ENCODE measurements around the gene TAL1.

Gene TAL1

DNA sequence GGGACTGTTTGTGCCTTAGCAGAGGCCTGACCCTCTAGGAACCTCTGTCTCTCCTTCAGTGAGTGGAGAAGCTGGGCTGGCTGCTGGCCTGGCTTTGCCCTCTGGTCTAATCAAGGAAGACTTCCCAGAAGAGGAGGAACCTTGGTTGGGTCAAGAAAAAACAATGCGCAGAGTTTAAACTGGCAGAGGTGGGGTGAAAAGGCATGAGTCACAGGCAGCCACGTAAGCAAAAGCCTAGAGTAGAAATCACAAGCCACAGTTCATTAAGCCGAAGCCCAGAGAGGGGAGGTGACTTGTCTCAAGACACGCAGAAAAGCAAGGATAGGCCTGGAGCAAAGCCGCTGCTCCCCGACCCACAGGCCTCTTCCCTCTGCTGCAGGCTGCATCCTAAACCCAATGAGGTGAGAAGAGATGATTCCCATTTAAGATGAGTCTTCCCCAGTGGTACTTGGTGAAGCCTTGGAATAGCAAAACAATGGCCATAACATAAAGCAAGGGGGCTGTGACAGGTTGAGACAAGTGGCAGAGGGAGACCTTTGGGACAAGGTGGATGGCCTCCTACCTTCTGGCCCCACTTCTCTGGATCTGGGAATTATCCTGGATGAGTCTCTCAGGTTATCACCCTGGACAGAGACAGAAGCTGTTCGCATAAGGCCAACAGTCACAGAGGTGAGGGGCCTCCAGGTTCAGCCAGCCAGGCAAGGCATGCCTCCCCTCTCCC is 49.9 kb downstream of the TAL1 start:
- Histone ChIP-seq H3K9ac (ENCODE audit: low read depth, low read length, poor library complexity, severe bottlenecking) (no peak overlapping the region), H3K4me1 (ENCODE audit: insufficient read depth, low read length, poor library complexity, severe bottlenecking) (peaks cover 12% of the 10 kb centered on the region), H3K79me2 (ENCODE audit: insufficient read depth, low read length) (no peaks in the 10 kb centered on the region), H4K20me1 (ENCODE audit: insufficient read depth, low read length, poor library complexity, severe bottlenecking) (no peaks in the 10 kb centered on the region), H2AFZ (ENCODE audit: low read length) (no peak overlapping the region), H3F3A (ENCODE audit: low read depth) (no peaks in the 10 kb centered on the region), H3K4me2 (ENCODE audit: low read depth, low read length, poor library complexity, severe bottlenecking) (no peak overlapping the region), H3K4me3 (ENCODE audit: low read length, poor library complexity, severe bottlenecking) (no peak overlapping the region), H3K9me3 (ENCODE audit: insufficient read depth, low read depth, low read length) (no peaks in the 10 kb centered on the region), H3K9me2 (replicated peaks; ENCODE audit: low read depth, low read length) (no peaks in the 10 kb centered on the region), H3K36me3 (ENCODE audit: insufficient read depth, low read length) (no peaks in the 10 kb centered on the region), H3K27me3 (ENCODE audit: insufficient read depth, low read length, poor library complexity, severe bottlenecking) (no peaks in the 10 kb centered on the region)
- no peak for TF ChIP-seq EZH2phosphoT487 (IDR thresholded peaks at IDR 0.05; ENCODE audit: borderline replicate concordance)
- TF ChIP-seq, protein P1, sequence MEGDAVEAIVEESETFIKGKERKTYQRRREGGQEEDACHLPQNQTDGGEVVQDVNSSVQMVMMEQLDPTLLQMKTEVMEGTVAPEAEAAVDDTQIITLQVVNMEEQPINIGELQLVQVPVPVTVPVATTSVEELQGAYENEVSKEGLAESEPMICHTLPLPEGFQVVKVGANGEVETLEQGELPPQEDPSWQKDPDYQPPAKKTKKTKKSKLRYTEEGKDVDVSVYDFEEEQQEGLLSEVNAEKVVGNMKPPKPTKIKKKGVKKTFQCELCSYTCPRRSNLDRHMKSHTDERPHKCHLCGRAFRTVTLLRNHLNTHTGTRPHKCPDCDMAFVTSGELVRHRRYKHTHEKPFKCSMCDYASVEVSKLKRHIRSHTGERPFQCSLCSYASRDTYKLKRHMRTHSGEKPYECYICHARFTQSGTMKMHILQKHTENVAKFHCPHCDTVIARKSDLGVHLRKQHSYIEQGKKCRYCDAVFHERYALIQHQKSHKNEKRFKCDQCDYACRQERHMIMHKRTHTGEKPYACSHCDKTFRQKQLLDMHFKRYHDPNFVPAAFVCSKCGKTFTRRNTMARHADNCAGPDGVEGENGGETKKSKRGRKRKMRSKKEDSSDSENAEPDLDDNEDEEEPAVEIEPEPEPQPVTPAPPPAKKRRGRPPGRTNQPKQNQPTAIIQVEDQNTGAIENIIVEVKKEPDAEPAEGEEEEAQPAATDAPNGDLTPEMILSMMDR (conservative IDR thresholded peaks at IDR 0.05; ENCODE audit: low read length) = no peak

DNA sequence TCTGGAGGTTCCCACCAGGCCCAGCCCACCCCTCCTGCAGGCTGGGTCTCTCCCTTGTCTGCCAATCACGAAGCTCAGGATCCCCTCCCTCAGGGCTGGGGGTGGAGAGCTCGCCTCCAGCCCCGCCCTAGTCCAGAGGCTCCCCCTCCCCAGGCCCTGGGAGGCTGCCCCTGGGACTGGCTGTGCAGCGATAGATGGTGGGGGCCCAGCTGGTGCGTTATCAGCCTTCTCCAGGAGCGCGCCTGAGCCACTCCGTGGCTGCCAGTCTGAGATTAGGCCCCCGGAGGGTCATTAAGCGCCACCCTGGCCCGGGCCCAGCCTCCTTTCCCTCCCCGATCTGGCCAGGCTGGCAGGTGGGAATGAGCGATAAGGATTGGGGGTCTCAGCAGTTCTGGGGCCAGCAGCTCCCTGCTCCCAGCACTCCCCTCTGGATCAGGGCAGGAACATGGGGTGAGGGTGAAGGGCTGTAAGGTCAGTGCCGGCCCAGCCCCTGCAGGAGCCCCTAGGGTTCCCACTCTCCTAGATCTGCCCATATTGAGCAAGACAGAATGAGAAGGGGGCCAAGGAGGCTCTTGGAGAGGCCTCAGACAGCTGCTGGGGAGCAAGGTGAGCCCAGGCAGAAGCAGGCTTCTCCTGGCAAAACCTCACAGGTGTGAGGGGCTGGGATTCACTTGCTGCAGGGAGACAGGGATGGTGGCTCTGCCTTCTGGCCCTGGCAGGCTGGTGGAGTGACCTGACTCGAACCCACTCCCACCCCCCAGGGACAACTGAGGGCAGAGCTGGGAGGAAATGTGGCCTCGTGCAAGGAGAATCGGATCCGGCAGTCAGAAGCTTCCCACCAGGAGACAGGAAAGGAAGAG is 50.7 kb downstream of the TAL1 start:
- TF ChIP-seq, protein P1 (conservative IDR thresholded peaks at IDR 0.05; ENCODE audit: low read length) = no peak
- no peak for TF ChIP-seq EZH2phosphoT487 (IDR thresholded peaks at IDR 0.05; ENCODE audit: borderline replicate concordance)
- H3K79me2 ChIP-seq (ENCODE audit: insufficient read depth, low read length) = no peaks in the 10 kb centered on the region
- no peaks in the 10 kb centered on the region for H3F3A ChIP-seq (ENCODE audit: low read depth)
- no peaks in the 10 kb centered on the region for H3K9me3 ChIP-seq (ENCODE audit: insufficient read depth, low read depth, low read length)
- H2AFZ ChIP-seq (ENCODE audit: low read length) = no peak overlapping the region
- no peak overlapping the region for H3K4me2 ChIP-seq (ENCODE audit: low read depth, low read length, poor library complexity, severe bottlenecking)
- no peaks in the 10 kb centered on the region for H3K9me2 ChIP-seq (replicated peaks; ENCODE audit: low read depth, low read length)
- H3K9ac ChIP-seq (ENCODE audit: low read depth, low read length, poor library complexity, severe bottlenecking) = no peak overlapping the region
- H4K20me1 ChIP-seq (ENCODE audit: insufficient read depth, low read length, poor library complexity, severe bottlenecking) = no peaks in the 10 kb centered on the region
- no peaks in the 10 kb centered on the region for H3K36me3 ChIP-seq (ENCODE audit: insufficient read depth, low read length)
- no peaks in the 10 kb centered on the region for H3K27me3 ChIP-seq (ENCODE audit: insufficient read depth, low read length, poor library complexity, severe bottlenecking)
- peaks cover 12% of the 10 kb centered on the region for H3K4me1 ChIP-seq (ENCODE audit: insufficient read depth, low read length, poor library complexity, severe bottlenecking)
- no peak overlapping the region for H3K4me3 ChIP-seq (ENCODE audit: low read length, poor library complexity, severe bottlenecking)

DNA sequence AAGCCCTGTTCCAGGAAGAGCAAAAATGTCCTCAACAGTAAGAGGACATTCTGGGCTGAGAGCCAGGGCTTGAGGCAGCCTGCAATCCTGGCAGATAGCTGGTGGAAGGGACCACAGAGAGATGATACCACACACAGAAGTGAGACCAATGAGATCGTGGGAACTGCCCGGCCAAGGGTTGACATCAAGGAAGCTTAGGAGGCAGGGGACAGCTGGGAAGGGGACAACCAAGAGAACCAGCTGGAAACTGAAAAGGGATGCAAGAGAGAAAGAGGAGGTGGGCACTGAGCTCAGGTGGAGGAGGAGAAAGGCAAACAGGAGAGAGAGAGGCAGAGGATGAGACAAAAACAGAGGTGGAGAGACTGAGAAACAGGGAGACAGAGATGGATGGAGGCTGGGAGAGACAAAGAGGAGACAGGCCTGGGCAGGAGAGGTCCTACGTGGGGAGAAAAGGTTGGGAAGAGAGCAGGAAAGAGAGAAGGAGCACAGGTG is 51.4 kb downstream of the TAL1 start:
- H2AFZ ChIP-seq (ENCODE audit: low read length) = no peak overlapping the region
- H3F3A ChIP-seq (ENCODE audit: low read depth) = no peaks in the 10 kb centered on the region
- no peaks in the 10 kb centered on the region for H4K20me1 ChIP-seq (ENCODE audit: insufficient read depth, low read length, poor library complexity, severe bottlenecking)
- H3K4me2 ChIP-seq (ENCODE audit: low read depth, low read length, poor library complexity, severe bottlenecking) = no peak overlapping the region
- no peaks in the 10 kb centered on the region for H3K27me3 ChIP-seq (ENCODE audit: insufficient read depth, low read length, poor library complexity, severe bottlenecking)
- no peaks in the 10 kb centered on the region for H3K9me2 ChIP-seq (replicated peaks; ENCODE audit: low read depth, low read length)
- H3K36me3 ChIP-seq (ENCODE audit: insufficient read depth, low read length) = no peaks in the 10 kb centered on the region
- H3K4me3 ChIP-seq (ENCODE audit: low read length, poor library complexity, severe bottlenecking) = no peak overlapping the region
- H3K79me2 ChIP-seq (ENCODE audit: insufficient read depth, low read length) = no peaks in the 10 kb centered on the region
- H3K9me3 ChIP-seq (ENCODE audit: insufficient read depth, low read depth, low read length) = no peaks in the 10 kb centered on the region
- no peak for TF ChIP-seq EZH2phosphoT487 (IDR thresholded peaks at IDR 0.05; ENCODE audit: borderline replicate concordance)
- TF ChIP-seq, protein P1 (conservative IDR thresholded peaks at IDR 0.05; ENCODE audit: low read length) = no peak
- peaks cover 12% of the 10 kb centered on the region for H3K4me1 ChIP-seq (ENCODE audit: insufficient read depth, low read length, poor library complexity, severe bottlenecking)
- H3K9ac ChIP-seq (ENCODE audit: low read depth, low read length, poor library complexity, severe bottlenecking) = no peak overlapping the region
